Astrocyte (in vitro differentiated cells and primary cell): ENCODE data around the gene PDXK. TPM values are rescaled to one million over a fixed set of nuclear protein-coding genes. Genes with fewer than 3 reads are reported as not detected.

Experiments used
- DNase-seq: peaks from one replicate; pipeline ENCODE4 v3.0.0-alpha.2; 2010; ENCODE audit warnings: low read depth
- FAIRE-seq: peaks from 2 replicates; lab custom pipeline; 2011; peaks lifted over from hg19 to GRCh38; lab: Jason Lieb, UNC
- H2AFZ ChIP-seq: 2 replicates; pipeline ENCODE4 v1.6.0; 2012; ENCODE audit warnings: low read depth, low read length, inconsistent platforms
- H3K27ac ChIP-seq: 2 replicates; pipeline ENCODE4 v1.5.1; 2011; ENCODE audit warnings: low read depth, low read length, inconsistent platforms
- H3K27me3 ChIP-seq: 2 replicates; pipeline ENCODE4 v1.6.0; 2011; ENCODE audit warnings: low read length, inconsistent platforms; ENCODE audit not compliant: insufficient read depth
- H3K36me3 ChIP-seq: 2 replicates; pipeline ENCODE4 v1.5.1; 2011; ENCODE audit warnings: low read length, inconsistent platforms; ENCODE audit not compliant: insufficient read depth
- H3K4me1 ChIP-seq: 2 replicates; pipeline ENCODE4 v1.5.1; 2011; ENCODE audit warnings: low read length, inconsistent platforms; ENCODE audit not compliant: insufficient read depth
- H3K4me2 ChIP-seq: 2 replicates; pipeline ENCODE4 v1.6.0; 2012; ENCODE audit warnings: low read length, inconsistent platforms
- H3K4me3 ChIP-seq: 2 replicates; pipeline ENCODE4 v1.5.1; 2011; ENCODE audit warnings: low read depth, mild to moderate bottlenecking, low read length, inconsistent platforms; ENCODE audit not compliant: insufficient read depth
- H3K79me2 ChIP-seq: 2 replicates; pipeline ENCODE4 v1.6.0; 2012; ENCODE audit warnings: mild to moderate bottlenecking, low read length, inconsistent platforms; ENCODE audit not compliant: insufficient read depth
- H3K9ac ChIP-seq: 2 replicates; pipeline ENCODE4 v1.6.0; 2012; ENCODE audit warnings: mild to moderate bottlenecking, low read length, inconsistent platforms
- H3K9me3 ChIP-seq: 2 replicates; pipeline ENCODE4 v1.5.1; 2012; ENCODE audit warnings: low read depth, mild to moderate bottlenecking, low read length, inconsistent platforms; ENCODE audit not compliant: insufficient read depth
- H4K20me1 ChIP-seq: 2 replicates; pipeline ENCODE4 v1.6.0; 2012; ENCODE audit warnings: low read length, inconsistent platforms; ENCODE audit not compliant: insufficient read depth
- H3K27ac Mint-ChIP-seq: one replicate; pipeline ENCODE4 v1.8.0; 2021; ENCODE audit warnings: mild to moderate bottlenecking, mixed read lengths; ENCODE audit not compliant: unreplicated experiment
- H3K27me3 Mint-ChIP-seq: one replicate; pipeline ENCODE4 v1.8.0; 2021; ENCODE audit warnings: low read depth, mixed read lengths; ENCODE audit not compliant: unreplicated experiment
- H3K36me3 Mint-ChIP-seq: one replicate; pipeline ENCODE4 v1.8.0; 2021; ENCODE audit warnings: low read depth, mixed read lengths; ENCODE audit not compliant: unreplicated experiment
- H3K4me1 Mint-ChIP-seq: one replicate; pipeline ENCODE4 v1.8.0; 2021; ENCODE audit warnings: low read depth, mixed read lengths; ENCODE audit not compliant: unreplicated experiment
- H3K4me3 Mint-ChIP-seq: one replicate; pipeline ENCODE4 v1.8.0; 2021; ENCODE audit warnings: mild to moderate bottlenecking, moderate library complexity, mixed read lengths; ENCODE audit not compliant: unreplicated experiment
- H3K9me3 Mint-ChIP-seq: one replicate; pipeline ENCODE4 v1.8.0; 2021; ENCODE audit warnings: mild to moderate bottlenecking, mixed read lengths; ENCODE audit not compliant: unreplicated experiment
- CTCF ChIP-seq: IDR thresholded peaks from 2 replicates; pipeline ENCODE4 v1.5.1; 2011; ENCODE audit warnings: low read depth, mild to moderate bottlenecking, inconsistent platforms, low read length, moderate library complexity; ENCODE audit not compliant: insufficient read depth
- EZH2 ChIP-seq: IDR thresholded peaks from 2 replicates; pipeline ENCODE4 v1.6.1; 2012; ENCODE audit warnings: mild to moderate bottlenecking, low read length, inconsistent platforms; ENCODE audit not compliant: insufficient read depth
- total RNA-seq: library from RNA; stranded (reverse); gene quantifications from 2 replicates; pipeline ENCODE4 v1.2.1, GENCODE V29; 2021

PDXK gene
- total RNA-seq, 1 donor from 2014 or later: 180 TPM

DNA sequence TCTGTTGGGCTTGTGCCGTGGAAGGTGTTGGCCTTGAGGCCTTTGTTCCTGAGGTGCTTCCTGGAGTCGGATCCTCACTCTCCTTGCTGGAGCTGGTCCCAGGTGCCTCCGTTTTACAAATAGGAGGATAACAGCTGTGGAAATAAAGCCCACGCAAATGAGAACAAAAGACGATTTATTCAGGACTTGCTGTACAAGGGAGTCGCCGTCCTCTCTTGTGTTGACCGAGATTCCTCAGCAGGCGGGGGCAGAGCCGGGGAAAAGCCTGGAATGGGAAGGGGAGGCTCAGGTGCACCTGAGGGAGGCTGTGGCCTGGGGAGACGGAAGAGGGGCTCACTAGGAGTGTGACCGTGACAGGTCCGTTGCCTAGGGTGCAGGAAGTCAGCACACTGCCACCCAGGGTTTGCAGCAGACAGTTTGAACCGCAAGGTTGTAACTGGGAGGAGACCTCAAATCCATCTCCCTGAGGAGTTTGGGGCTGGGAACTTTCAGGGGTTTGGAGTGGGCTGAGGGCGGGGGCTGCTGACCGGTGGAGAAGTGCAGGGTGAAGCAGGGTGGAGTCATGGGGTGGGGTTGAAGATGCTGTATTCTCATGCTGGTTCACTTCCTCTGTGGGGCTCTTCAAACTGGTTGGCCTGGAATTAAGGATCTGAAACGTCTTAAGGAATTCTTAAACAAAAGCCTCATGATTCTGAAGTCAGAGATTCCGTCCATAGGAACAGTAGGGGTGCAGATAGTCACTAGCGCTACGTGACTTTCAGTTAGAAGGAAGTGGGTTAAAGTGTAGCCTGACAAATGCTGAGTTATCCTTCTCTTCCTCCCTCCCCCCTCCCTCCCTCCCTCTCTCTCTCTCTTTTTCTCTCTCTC is 59.8 kb downstream of the PDXK start:
- Histone ChIP-seq H3K4me1 (peaks cover 12% of the 10 kb centered on the region), H3K9me3 (no peaks in the 10 kb centered on the region), H3K79me2 (peaks cover 16% of the 10 kb centered on the region), H3K27ac (peak overlapping the region; percentile 33), H3K4me3 (no peak overlapping the region), H2AFZ (peak overlapping the region; percentile 60), H3K4me2 (peak overlapping the region; percentile 50), H3K36me3 (no peaks in the 10 kb centered on the region), H4K20me1 (peaks cover 19% of the 10 kb centered on the region), H3K27me3 (no peaks in the 10 kb centered on the region), H3K9ac (no peak overlapping the region)
- Mint-ChIP-seq H3K27ac (no peak overlapping the region), H3K27me3 (peaks cover 15% of the 10 kb centered on the region), H3K9me3 (peaks cover 2% of the 10 kb centered on the region), H3K4me1 (peaks cover 7% of the 10 kb centered on the region), H3K36me3 (peaks cover 8% of the 10 kb centered on the region), H3K4me3 (peak overlapping the region; percentile 16)
- TF ChIP-seq CTCF (no peak), EZH2 (no peak)
- FAIRE-seq (no peak), DNase-seq (no peak)

- Histone ChIP-seq H3K4me1 (peaks cover 12% of the 10 kb centered on the region), H3K4me3 (no peak overlapping the region), H3K27ac (no peak overlapping the region), H3K4me2 (no peak overlapping the region), H3K9ac (no peak overlapping the region), H3K9me3 (no peaks in the 10 kb centered on the region), H3K79me2 (peaks cover 14% of the 10 kb centered on the region), H3K27me3 (no peaks in the 10 kb centered on the region), H4K20me1 (peaks cover 11% of the 10 kb centered on the region), H2AFZ (no peak overlapping the region), H3K36me3 (no peaks in the 10 kb centered on the region)
- Mint-ChIP-seq H3K9me3 (peaks cover 2% of the 10 kb centered on the region), H3K27ac (no peak overlapping the region), H3K36me3 (peaks cover 4% of the 10 kb centered on the region), H3K4me1 (peaks cover 6% of the 10 kb centered on the region), H3K4me3 (no peak overlapping the region), H3K27me3 (peaks cover 23% of the 10 kb centered on the region)
- DNase-seq: no peak
- FAIRE-seq: no peak
- TF ChIP-seq EZH2: no peak
- no peak for TF ChIP-seq CTCF
Observed at GRCh38 chr21:43779660-43780059, 60.7 kb downstream of the PDXK start.

GRCh38 chr21:43781846-43782245 is 62.9 kb downstream of the PDXK start:
- H3K9me3 Mint-ChIP-seq: no peaks in the 10 kb centered on the region
- H3K4me1 Mint-ChIP-seq: peaks cover 4% of the 10 kb centered on the region
- no peak overlapping the region for H3K4me3 Mint-ChIP-seq
- peaks cover 6% of the 10 kb centered on the region for H3K36me3 Mint-ChIP-seq
- Histone ChIP-seq H3K27ac (no peak overlapping the region), H3K9me3 (no peaks in the 10 kb centered on the region), H3K4me3 (no peak overlapping the region), H3K36me3 (no peaks in the 10 kb centered on the region), H3K27me3 (no peaks in the 10 kb centered on the region), H3K9ac (no peak overlapping the region), H4K20me1 (no peaks in the 10 kb centered on the region), H2AFZ (no peak overlapping the region), H3K79me2 (no peaks in the 10 kb centered on the region), H3K4me2 (no peak overlapping the region), H3K4me1 (peaks cover 6% of the 10 kb centered on the region)
- TF ChIP-seq CTCF: no peak
- no peak for TF ChIP-seq EZH2
- no peak for FAIRE-seq
- H3K27me3 Mint-ChIP-seq: peaks cover 28% of the 10 kb centered on the region
- H3K27ac Mint-ChIP-seq: no peak overlapping the region
- DNase-seq: no peak
